ENCODE results near the gene OR6C2. TPM values are rescaled to one million over a fixed set of nuclear protein-coding genes. Genes with fewer than 3 reads are reported as not detected.

Gene OR6C2
- total RNA-seq = not detected

GRCh38 chr12:55443776-55444175, at the start of gene OR6C2:
Gene OR6C2 (plus strand): TSS chr12:55444076. CDS start chr12:55452214, 8,138 bp downstream.

GRCh38 chr12:55400229-55400628, 43.6 kb upstream of the OR6C2 start, which contains the start of gene OR6C65:
Gene OR6C65 (plus strand): TSS chr12:55400529. CDS start chr12:55400529, 0 bp downstream.

GRCh38 chr12:55425954-55426353, 17.9 kb upstream of the OR6C2 start, which contains the start of gene OR6C76:
Gene OR6C76 (plus strand): TSS chr12:55426254. CDS start chr12:55426254, 0 bp downstream.

GRCh38 chr12:55470088-55470829, 26.4 kb downstream of the OR6C2 start, which contains the start of gene OR6C70:
Gene OR6C70 (minus strand): TSS chr12:55470138. CDS start chr12:55470138, 0 bp downstream.

GRCh38 chr12:55492078-55492477, 48.2 kb downstream of the OR6C2 start, which contains the start of gene OR6C68:
Gene OR6C68 (plus strand): TSS chr12:55492378. CDS start chr12:55492378, 0 bp downstream.

Other genes starting within 250 kb of the OR6C2 start
- gene OR10A7, start 223.1 kb upstream of the OR6C2 start, total RNA-seq = not detected
- not detected for gene OR6C74, start 199.5 kb upstream of the OR6C2 start, total RNA-seq
- gene OR6C6, start 147.5 kb upstream of the OR6C2 start, total RNA-seq = not detected
- gene OR6C1, start 129.7 kb upstream of the OR6C2 start, total RNA-seq = not detected
- gene OR6C3, start 113.3 kb upstream of the OR6C2 start, total RNA-seq = not detected
- not detected for gene OR6C75, start 81.1 kb upstream of the OR6C2 start, total RNA-seq
- not detected for gene OR6C65, start 43.5 kb upstream of the OR6C2 start, total RNA-seq
- not detected for gene OR6C76, start 17.8 kb upstream of the OR6C2 start, total RNA-seq
- not detected for gene OR6C70, start 26.1 kb downstream of the OR6C2 start, total RNA-seq
- not detected for gene OR6C68, start 48.3 kb downstream of the OR6C2 start, total RNA-seq
- not detected for gene OR6C4, start 105.5 kb downstream of the OR6C2 start, total RNA-seq
- not detected for gene OR2AP1, start 128.4 kb downstream of the OR6C2 start, total RNA-seq
- gene OR10P1, start 192.8 kb downstream of the OR6C2 start, total RNA-seq = not detected

All from camera-type eye (tissue), 1 donor.